ENCODE measurements around the gene MYH3. TPM values are rescaled to one million over a fixed set of nuclear protein-coding genes. Genes with fewer than 3 reads are reported as not detected.
A peak's percentile ranks its signal among the peaks of the same experiment; 100 is the strongest.

Gene MYH3
- total RNA-seq, 1 experiment from 2014 or later: 2.1 TPM

- Mint-ChIP-seq H3K36me3 (ENCODE audit: insufficient read depth, unreplicated experiment) (no peaks in the 10 kb centered on the region), H3K4me1 (ENCODE audit: insufficient read depth, unreplicated experiment) (no peaks in the 10 kb centered on the region), H3K27me3 (ENCODE audit: insufficient read depth, unreplicated experiment) (no peaks in the 10 kb centered on the region), H3K9me3 (ENCODE audit: unreplicated experiment) (no peaks in the 10 kb centered on the region), H3K27ac (ENCODE audit: low read depth, unreplicated experiment) (no peak overlapping the region), H3K4me3 (ENCODE audit: unreplicated experiment) (no peak overlapping the region)
- BruUV-seq (replicated peaks): no TSS peak
- POLR2A ChIA-PET: no interaction called here
- CTCF ChIA-PET: interaction anchor here (0.7 kb wide), 1 partner anchor 18 kb away, joined by 3 read pairs; no protein-coding TSS in a partner anchor
- TF ChIP-seq, protein P1, sequence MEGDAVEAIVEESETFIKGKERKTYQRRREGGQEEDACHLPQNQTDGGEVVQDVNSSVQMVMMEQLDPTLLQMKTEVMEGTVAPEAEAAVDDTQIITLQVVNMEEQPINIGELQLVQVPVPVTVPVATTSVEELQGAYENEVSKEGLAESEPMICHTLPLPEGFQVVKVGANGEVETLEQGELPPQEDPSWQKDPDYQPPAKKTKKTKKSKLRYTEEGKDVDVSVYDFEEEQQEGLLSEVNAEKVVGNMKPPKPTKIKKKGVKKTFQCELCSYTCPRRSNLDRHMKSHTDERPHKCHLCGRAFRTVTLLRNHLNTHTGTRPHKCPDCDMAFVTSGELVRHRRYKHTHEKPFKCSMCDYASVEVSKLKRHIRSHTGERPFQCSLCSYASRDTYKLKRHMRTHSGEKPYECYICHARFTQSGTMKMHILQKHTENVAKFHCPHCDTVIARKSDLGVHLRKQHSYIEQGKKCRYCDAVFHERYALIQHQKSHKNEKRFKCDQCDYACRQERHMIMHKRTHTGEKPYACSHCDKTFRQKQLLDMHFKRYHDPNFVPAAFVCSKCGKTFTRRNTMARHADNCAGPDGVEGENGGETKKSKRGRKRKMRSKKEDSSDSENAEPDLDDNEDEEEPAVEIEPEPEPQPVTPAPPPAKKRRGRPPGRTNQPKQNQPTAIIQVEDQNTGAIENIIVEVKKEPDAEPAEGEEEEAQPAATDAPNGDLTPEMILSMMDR (IDR thresholded peaks at IDR 0.05; ENCODE audit: unreplicated experiment): no peak
- intact Hi-C loops (cut with micrococcal nuclease): no loop called here
- DNase-seq (ENCODE audit: unreplicated experiment): no peak
Measured at GRCh38 chr17:10668775-10669174, 11.7 kb upstream of the MYH3 start.

- Mint-ChIP-seq H3K27ac (ENCODE audit: low read depth, unreplicated experiment) (no peak overlapping the region), H3K4me3 (ENCODE audit: unreplicated experiment) (no peak overlapping the region), H3K36me3 (ENCODE audit: insufficient read depth, unreplicated experiment) (no peaks in the 10 kb centered on the region), H3K9me3 (ENCODE audit: unreplicated experiment) (no peaks in the 10 kb centered on the region), H3K27me3 (ENCODE audit: insufficient read depth, unreplicated experiment) (no peaks in the 10 kb centered on the region), H3K4me1 (ENCODE audit: insufficient read depth, unreplicated experiment) (no peaks in the 10 kb centered on the region)
- DNase-seq (ENCODE audit: unreplicated experiment): peak; percentile 6
- TF ChIP-seq, protein P1 (IDR thresholded peaks at IDR 0.05; ENCODE audit: unreplicated experiment): no peak
- POLR2A ChIA-PET: no interaction called here
- no TSS peak for BruUV-seq (replicated peaks)
- intact Hi-C loops (cut with micrococcal nuclease): no loop called here
- CTCF ChIA-PET: interaction anchor here (1.6 to 3.7 kb wide), 2 partner anchors 18 to 49 kb away, joined by 4 to 23 read pairs; no protein-coding TSS in a partner anchor
Measured at GRCh38 chr17:10666906-10667305, 9.8 kb upstream of the MYH3 start.

GRCh38 chr17:10664571-10664970 lies 7.5 kb upstream of the MYH3 start:
- ChIA-PET CTCF (interaction anchor here (1.5 to 3.7 kb wide), 4 partner anchors 19 to 1271 kb away, joined by 3 to 23 read pairs (median 11); no protein-coding TSS in a partner anchor), POLR2A (no interaction called here)
- TF ChIP-seq, protein P1 (IDR thresholded peaks at IDR 0.05; ENCODE audit: unreplicated experiment): no peak
- H3K4me1 Mint-ChIP-seq (ENCODE audit: insufficient read depth, unreplicated experiment): no peaks in the 10 kb centered on the region
- no peak overlapping the region for H3K4me3 Mint-ChIP-seq (ENCODE audit: unreplicated experiment)
- BruUV-seq (replicated peaks): no TSS peak
- no peaks in the 10 kb centered on the region for H3K36me3 Mint-ChIP-seq (ENCODE audit: insufficient read depth, unreplicated experiment)
- no peak overlapping the region for H3K27ac Mint-ChIP-seq (ENCODE audit: low read depth, unreplicated experiment)
- no peak for DNase-seq (ENCODE audit: unreplicated experiment)
- no peaks in the 10 kb centered on the region for H3K9me3 Mint-ChIP-seq (ENCODE audit: unreplicated experiment)
- H3K27me3 Mint-ChIP-seq (ENCODE audit: insufficient read depth, unreplicated experiment): no peaks in the 10 kb centered on the region
- intact Hi-C loops (cut with micrococcal nuclease): no loop called here

GRCh38 chr17:10663231-10663630 lies 6.1 kb upstream of the MYH3 start:
- Mint-ChIP-seq H3K4me3 (ENCODE audit: unreplicated experiment) (no peak overlapping the region), H3K27me3 (ENCODE audit: insufficient read depth, unreplicated experiment) (no peaks in the 10 kb centered on the region), H3K4me1 (ENCODE audit: insufficient read depth, unreplicated experiment) (no peaks in the 10 kb centered on the region), H3K9me3 (ENCODE audit: unreplicated experiment) (no peaks in the 10 kb centered on the region), H3K27ac (ENCODE audit: low read depth, unreplicated experiment) (no peak overlapping the region), H3K36me3 (ENCODE audit: insufficient read depth, unreplicated experiment) (no peaks in the 10 kb centered on the region)
- DNase-seq (ENCODE audit: unreplicated experiment): no peak
- TF ChIP-seq, protein P1 (IDR thresholded peaks at IDR 0.05; ENCODE audit: unreplicated experiment): no peak
- BruUV-seq (replicated peaks): no TSS peak
- ChIA-PET POLR2A (no interaction called here), CTCF (interaction anchor here (0.7 to 1.8 kb wide), 3 partner anchors 17 to 1323 kb away, joined by 3 to 7 read pairs (median 4); no protein-coding TSS in a partner anchor)
- intact Hi-C loops (cut with micrococcal nuclease): no loop called here
